ENCODE results near the gene GLRX. TPM values are rescaled to one million over a fixed set of nuclear protein-coding genes. Genes with fewer than 3 reads are reported as not detected.

The GLRX gene
- total RNA-seq, 1 experiment from 2014 or later, result 17.9 TPM

- H3K36me3 ChIP-seq (ENCODE audit: control insufficient read depth, insufficient read depth, low read length), result no peaks in the 10 kb centered on the region
- no peak overlapping the region for H3K4me3 ChIP-seq (ENCODE audit: low read depth, low read length)
- Mint-ChIP-seq H3K27me3 (ENCODE audit: insufficient read depth, unreplicated experiment) (no peaks in the 10 kb centered on the region), H3K36me3 (ENCODE audit: insufficient read depth, unreplicated experiment) (peaks cover 11% of the 10 kb centered on the region), H3K27ac (ENCODE audit: unreplicated experiment) (peak overlapping the region; percentile 51), H3K9me3 (ENCODE audit: unreplicated experiment) (no peaks in the 10 kb centered on the region), H3K4me3 (ENCODE audit: unreplicated experiment) (peak overlapping the region; percentile 67), H3K4me1 (ENCODE audit: low read depth, unreplicated experiment) (peaks cover 64% of the 10 kb centered on the region)
- CTCF ChIA-PET, result interaction anchor here (0.8 to 1.1 kb wide), 2 partner anchors 14 to 26 kb away, joined by 3 read pairs; no protein-coding TSS in a partner anchor
- no peaks in the 10 kb centered on the region for H3K27me3 ChIP-seq (replicated peaks; ENCODE audit: control insufficient read depth, insufficient read depth, low read length)
- H3K4me1 ChIP-seq, result peaks cover 67% of the 10 kb centered on the region
- no peaks in the 10 kb centered on the region for H3K9me3 ChIP-seq
- TF ChIP-seq, protein P1, sequence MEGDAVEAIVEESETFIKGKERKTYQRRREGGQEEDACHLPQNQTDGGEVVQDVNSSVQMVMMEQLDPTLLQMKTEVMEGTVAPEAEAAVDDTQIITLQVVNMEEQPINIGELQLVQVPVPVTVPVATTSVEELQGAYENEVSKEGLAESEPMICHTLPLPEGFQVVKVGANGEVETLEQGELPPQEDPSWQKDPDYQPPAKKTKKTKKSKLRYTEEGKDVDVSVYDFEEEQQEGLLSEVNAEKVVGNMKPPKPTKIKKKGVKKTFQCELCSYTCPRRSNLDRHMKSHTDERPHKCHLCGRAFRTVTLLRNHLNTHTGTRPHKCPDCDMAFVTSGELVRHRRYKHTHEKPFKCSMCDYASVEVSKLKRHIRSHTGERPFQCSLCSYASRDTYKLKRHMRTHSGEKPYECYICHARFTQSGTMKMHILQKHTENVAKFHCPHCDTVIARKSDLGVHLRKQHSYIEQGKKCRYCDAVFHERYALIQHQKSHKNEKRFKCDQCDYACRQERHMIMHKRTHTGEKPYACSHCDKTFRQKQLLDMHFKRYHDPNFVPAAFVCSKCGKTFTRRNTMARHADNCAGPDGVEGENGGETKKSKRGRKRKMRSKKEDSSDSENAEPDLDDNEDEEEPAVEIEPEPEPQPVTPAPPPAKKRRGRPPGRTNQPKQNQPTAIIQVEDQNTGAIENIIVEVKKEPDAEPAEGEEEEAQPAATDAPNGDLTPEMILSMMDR (IDR thresholded peaks at IDR 0.05; ENCODE audit: insufficient read depth in 1 of 2, low read depth in 1 of 2, low read length in 1 of 2, severe bottlenecking in 1 of 2, unreplicated experiment in 1 of 2), result peak in 1 of 2 experiments; percentile 12
- DNase-seq, result no peak
- POLR2A ChIA-PET, result no interaction called here
- intact Hi-C loops (cut with micrococcal nuclease; ENCODE audit: unreplicated experiment), result no loop called here
- BruUV-seq (replicated peaks), result no TSS peak
Observed at GRCh38 chr5:95861864-95862561, 39.5 kb upstream of the GLRX start.

DNA sequence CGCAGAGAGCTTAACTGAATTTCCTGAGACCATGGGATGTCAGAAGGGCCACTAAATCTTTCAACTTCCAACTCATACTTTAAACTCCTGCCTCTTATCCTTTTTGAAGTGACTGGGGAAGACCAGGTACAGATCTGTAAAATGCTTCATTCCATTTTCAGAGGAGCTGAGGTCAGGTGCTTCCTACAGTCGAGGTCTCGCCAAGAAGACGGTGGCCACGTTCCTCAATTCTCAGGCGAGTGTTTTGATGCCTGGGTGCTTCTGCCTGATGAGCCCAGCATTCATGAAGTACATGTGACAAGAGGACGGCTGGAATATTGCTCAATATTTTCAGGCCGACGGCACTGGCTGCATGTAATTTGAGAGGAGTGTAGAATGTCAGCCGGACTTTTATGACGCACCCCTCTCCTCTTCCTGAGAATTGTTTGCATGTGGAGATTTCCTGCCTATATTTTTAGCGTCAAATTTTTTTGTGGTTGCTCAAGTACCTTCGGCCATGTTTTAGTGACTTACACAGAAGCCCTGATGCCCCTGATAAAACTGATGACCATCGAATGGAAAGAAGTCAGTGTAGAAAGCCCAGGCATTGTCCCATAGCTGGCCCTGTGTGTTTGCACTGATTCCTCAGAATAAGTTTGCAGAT lies 38.8 kb upstream of the GLRX start:
- peaks cover 65% of the 10 kb centered on the region for H3K4me1 Mint-ChIP-seq (ENCODE audit: low read depth, unreplicated experiment)
- H3K4me3 ChIP-seq (ENCODE audit: low read depth, low read length), result no peak overlapping the region
- DNase-seq, result peak; percentile 49 to 54
- H3K27me3 ChIP-seq (replicated peaks; ENCODE audit: control insufficient read depth, insufficient read depth, low read length), result no peaks in the 10 kb centered on the region
- peak overlapping the region; percentile 67 for H3K4me3 Mint-ChIP-seq (ENCODE audit: unreplicated experiment)
- peak overlapping the region; percentile 51 for H3K27ac Mint-ChIP-seq (ENCODE audit: unreplicated experiment)
- TF ChIP-seq, protein P1 (IDR thresholded peaks at IDR 0.05; ENCODE audit: insufficient read depth in 1 of 2, low read depth in 1 of 2, low read length in 1 of 2, severe bottlenecking in 1 of 2, unreplicated experiment in 1 of 2), result no peak
- H3K9me3 Mint-ChIP-seq (ENCODE audit: unreplicated experiment), result no peaks in the 10 kb centered on the region
- peaks cover 11% of the 10 kb centered on the region for H3K36me3 Mint-ChIP-seq (ENCODE audit: insufficient read depth, unreplicated experiment)
- CTCF ChIA-PET, result interaction anchor here (0.8 to 1.1 kb wide), 2 partner anchors 13 to 26 kb away, joined by 3 read pairs; no protein-coding TSS in a partner anchor
- no peaks in the 10 kb centered on the region for H3K27me3 Mint-ChIP-seq (ENCODE audit: insufficient read depth, unreplicated experiment)
- no TSS peak for BruUV-seq (replicated peaks)
- H3K4me1 ChIP-seq, result peaks cover 67% of the 10 kb centered on the region
- H3K36me3 ChIP-seq (ENCODE audit: control insufficient read depth, insufficient read depth, low read length), result no peaks in the 10 kb centered on the region
- POLR2A ChIA-PET, result no interaction called here
- H3K9me3 ChIP-seq, result no peaks in the 10 kb centered on the region
- intact Hi-C loops (cut with micrococcal nuclease; ENCODE audit: unreplicated experiment), result no loop called here

- Histone ChIP-seq H3K4me3 (ENCODE audit: low read depth, low read length) (no peak overlapping the region), H3K9me3 (no peaks in the 10 kb centered on the region), H3K36me3 (ENCODE audit: control insufficient read depth, insufficient read depth, low read length) (no peaks in the 10 kb centered on the region), H3K27me3 (replicated peaks; ENCODE audit: control insufficient read depth, insufficient read depth, low read length) (no peaks in the 10 kb centered on the region), H3K4me1 (peaks cover 52% of the 10 kb centered on the region)
- intact Hi-C loops (cut with micrococcal nuclease; ENCODE audit: unreplicated experiment), result loop anchor here (1.0 to 5.0 kb wide), 6 partner anchors 33 to 741 kb away; partner anchors contain the start of gene ELL2
- BruUV-seq (replicated peaks), result no TSS peak
- ChIA-PET CTCF (no interaction called here), POLR2A (no interaction called here)
- Mint-ChIP-seq H3K4me1 (ENCODE audit: low read depth, unreplicated experiment) (peaks cover 57% of the 10 kb centered on the region), H3K36me3 (ENCODE audit: insufficient read depth, unreplicated experiment) (peaks cover 11% of the 10 kb centered on the region), H3K27me3 (ENCODE audit: insufficient read depth, unreplicated experiment) (no peaks in the 10 kb centered on the region), H3K27ac (ENCODE audit: unreplicated experiment) (peak overlapping the region; percentile 32), H3K9me3 (ENCODE audit: unreplicated experiment) (no peaks in the 10 kb centered on the region), H3K4me3 (ENCODE audit: unreplicated experiment) (no peak overlapping the region)
- no peak for DNase-seq
- TF ChIP-seq, protein P1 (IDR thresholded peaks at IDR 0.05; ENCODE audit: insufficient read depth in 1 of 2, low read depth in 1 of 2, low read length in 1 of 2, severe bottlenecking in 1 of 2, unreplicated experiment in 1 of 2), result no peak
Observed at GRCh38 chr5:95859661-95860060, 37.1 kb upstream of the GLRX start.
